SJSA1 (cell line): Measurements from ENCODE around the gene SGMS1. TPM values are rescaled to one million over a fixed set of nuclear protein-coding genes. Genes with fewer than 3 reads are reported as not detected.

ENCODE experiments used
- DNase-seq, 2 experiments: peaks; one replicate each; pipeline ENCODE4 v3.0.0-alpha.2; 2015 to 2020; ENCODE audit warnings: low spot score in 2 of 2, low read depth in 1 of 2
- H3K27ac ChIP-seq: fragments of 250-450 bp; sonication (Bioruptor Pico); 2 replicates; pipeline ENCODE4 v1.5.1; 2020; ENCODE audit warnings: mild to moderate bottlenecking, moderate library complexity
- H3K27me3 ChIP-seq: fragments of 250-450 bp; sonication (Bioruptor Pico); replicated peaks from 2 replicates; pipeline ENCODE4 v1.5.1; 2020; ENCODE audit warnings: mild to moderate bottlenecking, moderate library complexity
- H3K36me3 ChIP-seq: fragments of 250-450 bp; sonication (Bioruptor Pico); 2 replicates; pipeline ENCODE4 v1.5.1; 2020; ENCODE audit warnings: mild to moderate bottlenecking
- H3K4me1 ChIP-seq: fragments of 250-450 bp; sonication (Bioruptor Pico); replicated peaks from 2 replicates; pipeline ENCODE4 v1.6.1; 2021; ENCODE audit warnings: mild to moderate bottlenecking
- H3K4me3 ChIP-seq: fragments of 250-450 bp; sonication (Bioruptor Pico); 2 replicates; pipeline ENCODE4 v1.5.1; 2020; ENCODE audit warnings: mild to moderate bottlenecking
- H3K9me3 ChIP-seq: fragments of 250-450 bp; sonication (Bioruptor Pico); replicated peaks from 2 replicates; pipeline ENCODE4 v1.5.1; 2020; ENCODE audit warnings: mild to moderate bottlenecking
- total RNA-seq: library from RNA; depleted of rRNA; stranded (reverse); fragments of >200 nt; shearing (Covaris generic); gene quantifications from 2 replicates; pipeline ENCODE4 v1.2.3, GENCODE V29; 2014

SGMS1 gene
- total RNA-seq, 1 experiment from 2014 or later = 109 TPM

DNA sequence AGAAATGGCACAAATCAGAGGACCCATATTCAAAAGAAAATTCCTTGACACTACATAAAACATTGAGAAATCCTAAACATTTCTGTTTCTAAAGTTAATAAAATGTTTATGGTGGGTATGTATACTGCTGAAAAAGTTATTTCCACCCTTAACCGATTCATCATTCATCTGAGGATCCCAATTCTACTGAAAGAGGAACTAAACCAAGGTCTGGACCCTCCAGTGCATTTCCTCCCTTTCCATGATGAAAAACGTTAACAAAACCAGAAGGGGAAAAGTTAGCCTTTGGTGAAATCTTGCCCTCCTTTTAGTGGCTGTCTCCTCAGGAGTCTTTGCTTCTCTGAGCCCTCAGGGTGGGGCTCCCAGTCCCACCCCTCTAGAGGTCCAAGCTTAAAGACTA is 227.9 kb downstream of the SGMS1 start:
- H3K9me3 ChIP-seq = no peaks in the 10 kb centered on the region
- no peaks in the 10 kb centered on the region for H3K27me3 ChIP-seq
- no peak overlapping the region for H3K4me3 ChIP-seq
- no peak for DNase-seq
- H3K36me3 ChIP-seq = peaks cover 5% of the 10 kb centered on the region
- H3K4me1 ChIP-seq = peaks cover 18% of the 10 kb centered on the region
- no peak overlapping the region for H3K27ac ChIP-seq

- Histone ChIP-seq H3K36me3 (peaks cover 5% of the 10 kb centered on the region), H3K4me3 (no peak overlapping the region), H3K9me3 (no peaks in the 10 kb centered on the region), H3K27ac (no peak overlapping the region), H3K27me3 (no peaks in the 10 kb centered on the region), H3K4me1 (peaks cover 18% of the 10 kb centered on the region)
- no peak for DNase-seq
These were observed 228.5 kb downstream of the SGMS1 start for GRCh38 chr10:50395271-50395670.

- H3K4me3 ChIP-seq = no peak overlapping the region
- no peaks in the 10 kb centered on the region for H3K9me3 ChIP-seq
- H3K4me1 ChIP-seq = peaks cover 18% of the 10 kb centered on the region
- H3K36me3 ChIP-seq = peaks cover 5% of the 10 kb centered on the region
- no peaks in the 10 kb centered on the region for H3K27me3 ChIP-seq
- DNase-seq = no peak
- H3K27ac ChIP-seq = no peak overlapping the region
These were observed 228.9 kb downstream of the SGMS1 start for GRCh38 chr10:50394832-50395231.

GRCh38 chr10:50393784-50394467 is 229.8 kb downstream of the SGMS1 start:
- no peak overlapping the region for H3K4me3 ChIP-seq
- H3K4me1 ChIP-seq = peaks cover 18% of the 10 kb centered on the region
- no peaks in the 10 kb centered on the region for H3K27me3 ChIP-seq
- no peaks in the 10 kb centered on the region for H3K9me3 ChIP-seq
- DNase-seq = no peak
- peaks cover 5% of the 10 kb centered on the region for H3K36me3 ChIP-seq
- no peak overlapping the region for H3K27ac ChIP-seq

GRCh38 chr10:50392966-50393718 is 230.6 kb downstream of the SGMS1 start:
- peaks cover 5% of the 10 kb centered on the region for H3K36me3 ChIP-seq
- no peak overlapping the region for H3K27ac ChIP-seq
- H3K27me3 ChIP-seq = no peaks in the 10 kb centered on the region
- peaks cover 18% of the 10 kb centered on the region for H3K4me1 ChIP-seq
- H3K4me3 ChIP-seq = no peak overlapping the region
- H3K9me3 ChIP-seq = no peaks in the 10 kb centered on the region
- no peak for DNase-seq

GRCh38 chr10:50392426-50392825 is 231.3 kb downstream of the SGMS1 start:
- Histone ChIP-seq H3K27ac (no peak overlapping the region), H3K4me1 (peaks cover 17% of the 10 kb centered on the region), H3K4me3 (no peak overlapping the region), H3K9me3 (no peaks in the 10 kb centered on the region), H3K36me3 (peaks cover 5% of the 10 kb centered on the region), H3K27me3 (no peaks in the 10 kb centered on the region)
- no peak for DNase-seq

DNA sequence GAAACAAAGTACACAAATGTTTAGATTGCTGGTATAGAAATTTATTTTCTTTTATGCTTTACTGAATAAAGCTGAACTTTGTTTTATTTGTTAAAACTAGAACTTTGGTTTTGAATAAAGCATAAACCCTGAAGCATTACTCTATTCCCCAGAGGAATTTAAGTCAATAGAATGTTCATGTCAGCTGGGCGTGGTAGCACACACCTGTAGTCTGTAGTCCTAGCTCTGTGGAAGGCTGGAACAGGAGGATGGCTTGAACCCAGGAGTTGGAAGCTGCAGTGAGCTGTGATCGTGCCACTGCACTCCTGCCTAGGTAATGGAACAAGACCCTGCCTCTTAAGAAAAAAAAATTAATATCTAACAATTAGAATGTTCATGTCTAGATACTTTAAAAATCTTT is 233.5 kb downstream of the SGMS1 start:
- no peak for DNase-seq
- Histone ChIP-seq H3K4me3 (no peak overlapping the region), H3K27ac (no peak overlapping the region), H3K4me1 (peaks cover 5% of the 10 kb centered on the region), H3K27me3 (no peaks in the 10 kb centered on the region), H3K36me3 (peaks cover 4% of the 10 kb centered on the region), H3K9me3 (no peaks in the 10 kb centered on the region)

DNA sequence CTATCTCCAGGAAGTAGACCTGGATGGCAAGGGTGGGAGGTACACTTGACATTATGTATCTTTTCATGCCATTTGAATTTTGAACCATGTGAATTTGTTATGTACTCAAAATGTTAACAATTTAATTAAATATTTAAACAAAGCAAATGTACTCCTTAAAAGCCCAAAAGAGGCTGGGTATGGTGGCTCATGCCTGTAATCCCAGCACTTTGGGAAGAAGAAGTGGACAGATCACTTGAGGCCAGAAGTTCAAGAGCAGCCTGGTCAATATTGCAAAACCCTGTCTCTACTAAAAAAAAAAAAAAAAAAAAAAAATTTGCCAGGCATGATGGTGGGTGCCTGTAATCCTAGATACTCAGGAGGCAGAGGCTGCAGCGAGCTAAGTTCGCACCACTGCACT is 235.6 kb downstream of the SGMS1 start:
- Histone ChIP-seq H3K4me3 (no peak overlapping the region), H3K36me3 (no peaks in the 10 kb centered on the region), H3K27ac (no peak overlapping the region), H3K9me3 (no peaks in the 10 kb centered on the region), H3K27me3 (no peaks in the 10 kb centered on the region), H3K4me1 (no peaks in the 10 kb centered on the region)
- DNase-seq = no peak

- DNase-seq = no peak
- no peaks in the 10 kb centered on the region for H3K27me3 ChIP-seq
- H3K9me3 ChIP-seq = no peaks in the 10 kb centered on the region
- H3K27ac ChIP-seq = no peak overlapping the region
- H3K4me1 ChIP-seq = no peaks in the 10 kb centered on the region
- H3K4me3 ChIP-seq = no peak overlapping the region
- no peaks in the 10 kb centered on the region for H3K36me3 ChIP-seq
These were observed 236.1 kb downstream of the SGMS1 start for GRCh38 chr10:50387732-50388073.

- no peak overlapping the region for H3K4me3 ChIP-seq
- DNase-seq = no peak
- no peaks in the 10 kb centered on the region for H3K9me3 ChIP-seq
These were observed 236.6 kb downstream of the SGMS1 start for GRCh38 chr10:50387007-50387731.

DNA sequence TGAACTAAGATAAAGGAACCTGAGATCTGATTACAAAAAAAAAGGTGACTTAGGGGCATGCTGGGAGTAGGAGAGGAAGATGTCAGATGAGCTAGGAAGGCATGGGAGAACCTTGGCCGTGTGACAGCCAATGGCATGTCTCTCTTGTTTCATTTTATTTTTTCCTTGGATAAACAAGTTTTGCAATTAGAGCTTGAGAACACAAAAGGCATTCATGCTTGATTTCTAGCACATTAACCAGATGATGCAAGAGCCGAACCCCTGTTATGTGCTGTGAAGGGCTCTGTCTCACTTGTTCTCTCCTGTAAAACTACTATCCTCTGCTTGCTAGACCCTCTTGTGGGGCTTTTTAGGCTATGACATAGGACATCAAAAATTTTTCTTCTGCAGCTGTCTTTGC is 238.1 kb downstream of the SGMS1 start:
- no peak overlapping the region for H3K4me3 ChIP-seq
- no peaks in the 10 kb centered on the region for H3K36me3 ChIP-seq
- H3K4me1 ChIP-seq = no peaks in the 10 kb centered on the region
- H3K9me3 ChIP-seq = no peaks in the 10 kb centered on the region
- no peaks in the 10 kb centered on the region for H3K27me3 ChIP-seq
- no peak for DNase-seq
- no peak overlapping the region for H3K27ac ChIP-seq

More at GRCh38 chr10:50387007-50387731, 236.6 kb downstream of the SGMS1 start:
- no peak overlapping the region for H3K27ac ChIP-seq
- H3K27me3 ChIP-seq = no peaks in the 10 kb centered on the region
- H3K36me3 ChIP-seq = no peaks in the 10 kb centered on the region
- no peaks in the 10 kb centered on the region for H3K4me1 ChIP-seq

DNA sequence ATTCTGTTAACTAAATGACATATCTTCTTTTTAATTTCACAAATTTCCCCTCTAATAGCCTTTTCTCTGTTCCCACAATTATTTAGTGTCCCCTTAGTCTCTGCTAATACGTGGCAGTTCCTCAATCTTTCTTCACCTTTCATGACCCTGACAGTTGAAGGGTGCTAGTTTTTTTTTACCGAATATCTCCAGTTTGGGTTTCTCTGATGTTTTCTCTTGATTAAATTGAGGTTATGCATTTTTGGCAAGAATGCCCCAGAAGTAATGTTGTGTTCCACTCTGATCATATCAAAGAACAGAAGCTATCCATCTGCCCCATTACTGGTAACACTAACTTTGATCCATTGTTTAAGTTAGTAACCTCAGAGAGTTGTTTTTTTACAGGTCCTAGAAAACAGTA is 238.9 kb downstream of the SGMS1 start:
- no peak for DNase-seq
- Histone ChIP-seq H3K4me3 (no peak overlapping the region), H3K27ac (no peak overlapping the region), H3K27me3 (no peaks in the 10 kb centered on the region), H3K36me3 (no peaks in the 10 kb centered on the region), H3K4me1 (no peaks in the 10 kb centered on the region), H3K9me3 (no peaks in the 10 kb centered on the region)

- Histone ChIP-seq H3K4me1 (no peaks in the 10 kb centered on the region), H3K9me3 (no peaks in the 10 kb centered on the region), H3K27me3 (no peaks in the 10 kb centered on the region), H3K36me3 (no peaks in the 10 kb centered on the region), H3K27ac (no peak overlapping the region), H3K4me3 (no peak overlapping the region)
- no peak for DNase-seq
These were observed 239.5 kb downstream of the SGMS1 start for GRCh38 chr10:50384238-50384637.

GRCh38 chr10:50382576-50383023 is 241.2 kb downstream of the SGMS1 start:
- no peak overlapping the region for H3K27ac ChIP-seq
- no peak for DNase-seq

More at GRCh38 chr10:50382576-50383023, 241.2 kb downstream of the SGMS1 start:
- Histone ChIP-seq H3K36me3 (no peaks in the 10 kb centered on the region), H3K27me3 (no peaks in the 10 kb centered on the region), H3K4me3 (no peak overlapping the region), H3K9me3 (no peaks in the 10 kb centered on the region), H3K4me1 (no peaks in the 10 kb centered on the region)
